HG03060 (cell line): ENCODE results near the gene HS3ST2.

ENCODE experiments used
- ATAC-seq: cut with Tn5 transposase; IDR thresholded peaks from one replicate; pipeline ENCODE4 v1.9.1; 2021; ENCODE audit warnings: low read depth, moderate number of reproducible peaks; ENCODE audit not compliant: unreplicated experiment

Gene HS3ST2

GRCh38 chr16:22813948-22814710 lies at the start of gene HS3ST2:
TSS of gene HS3ST2 (plus strand) at chr16:22814162. CDS start at chr16:22814611, 449 bp downstream.
- no peak for ATAC-seq

DNA sequence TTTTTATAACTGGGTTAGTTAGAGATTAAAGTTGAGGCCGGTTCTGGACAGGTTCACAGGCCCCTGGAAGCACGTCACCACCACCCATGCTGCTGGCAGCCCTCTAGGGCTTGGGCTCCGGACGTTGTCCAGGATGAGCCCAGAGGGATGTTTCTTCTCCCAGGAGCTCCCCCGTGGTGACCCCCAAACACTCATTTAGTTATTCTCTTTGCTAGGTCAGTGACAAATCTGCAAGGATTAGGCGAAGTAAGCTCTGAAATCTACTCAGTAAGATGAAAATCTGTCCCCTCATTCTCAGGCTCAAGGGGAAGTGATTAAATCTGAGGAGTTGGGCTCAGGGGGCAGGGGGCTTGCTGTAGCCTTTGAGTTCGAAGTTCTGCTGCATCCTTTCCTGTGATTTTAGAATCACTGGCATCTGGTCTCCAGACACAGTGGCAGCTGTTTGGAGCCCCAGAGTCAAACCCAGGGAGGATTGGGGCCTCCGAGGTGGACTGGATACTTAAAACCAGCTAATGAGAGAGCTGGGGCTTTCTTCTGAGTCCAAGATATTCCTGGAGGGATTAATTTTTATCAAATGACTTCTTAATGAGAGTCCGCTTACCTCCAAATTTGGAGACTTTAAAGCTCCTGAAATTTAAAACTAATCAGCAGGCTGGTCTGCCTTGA lies 49.2 kb upstream of the HS3ST2 start:
- no peak for ATAC-seq

- ATAC-seq: no peak
Measured at GRCh38 chr16:22765479-22765878, 48.5 kb upstream of the HS3ST2 start.

DNA sequence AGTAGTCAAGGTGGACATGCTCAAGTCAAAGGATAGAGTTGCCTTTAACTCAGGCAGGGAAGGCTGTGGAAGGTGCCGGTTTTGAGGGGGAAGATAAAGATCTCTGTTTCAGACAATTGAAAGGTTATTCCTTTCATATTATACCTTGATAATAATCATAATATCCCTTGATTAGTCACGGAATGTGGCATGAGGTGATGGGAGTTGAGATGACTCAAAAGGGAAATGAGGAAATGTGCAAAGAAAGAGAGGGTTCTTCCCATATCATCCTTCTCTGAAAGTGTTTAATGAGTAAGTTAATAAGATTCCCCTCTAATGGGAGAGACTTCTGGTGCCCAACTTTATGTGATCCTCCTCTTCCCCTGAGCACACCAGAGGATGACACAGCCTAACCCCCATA lies 43.1 kb upstream of the HS3ST2 start:
- ATAC-seq: no peak

- no peak for ATAC-seq
Measured at GRCh38 chr16:22771551-22771950, 42.4 kb upstream of the HS3ST2 start.

- no peak for ATAC-seq
Measured at GRCh38 chr16:22775220-22775922, 38.6 kb upstream of the HS3ST2 start.

- no peak for ATAC-seq
Measured at GRCh38 chr16:22781480-22781879, 32.5 kb upstream of the HS3ST2 start.

- ATAC-seq: no peak
Measured at GRCh38 chr16:22782314-22782713, 31.6 kb upstream of the HS3ST2 start.

- no peak for ATAC-seq
Measured at GRCh38 chr16:22784690-22785214, 29.2 kb upstream of the HS3ST2 start.

- no peak for ATAC-seq
Measured at GRCh38 chr16:22785552-22785951, 28.4 kb upstream of the HS3ST2 start.

DNA sequence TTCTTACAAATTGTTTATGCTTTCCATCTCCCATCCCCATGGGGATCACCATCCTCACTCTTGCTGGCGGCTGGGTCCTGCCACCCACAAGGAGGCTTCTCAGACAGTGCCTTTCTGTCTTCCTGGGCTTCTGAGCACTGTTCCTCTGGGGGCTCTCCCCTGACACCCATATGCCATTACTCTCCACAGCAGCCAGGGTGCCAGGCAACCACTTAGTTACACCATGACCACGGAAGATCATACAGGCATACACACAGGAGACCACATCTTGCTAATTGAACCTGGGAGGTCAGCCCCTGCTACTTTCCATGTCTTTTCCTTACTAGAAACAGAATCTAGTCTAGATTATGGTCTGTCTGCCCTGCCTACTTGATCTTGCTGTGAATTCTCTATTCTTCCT lies 27.7 kb upstream of the HS3ST2 start:
- ATAC-seq: no peak

DNA sequence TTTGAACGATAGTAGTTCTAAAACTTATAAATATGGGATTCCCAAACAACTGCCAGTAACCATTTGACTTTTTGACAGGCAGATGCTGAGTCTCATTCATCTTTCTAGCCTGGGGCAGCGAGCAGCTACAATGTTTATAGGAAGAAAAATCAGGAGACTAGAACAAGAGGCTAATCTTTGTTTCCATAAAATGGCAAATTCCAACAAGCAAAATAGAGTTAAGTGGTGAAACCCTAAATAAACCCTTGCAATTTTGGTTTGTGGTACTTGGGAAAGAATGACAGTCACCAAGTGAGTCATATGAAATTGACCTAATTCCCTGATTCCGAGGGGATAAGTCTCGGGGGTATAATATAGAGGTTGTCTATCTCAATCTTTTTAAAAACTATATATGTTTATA lies 27.3 kb upstream of the HS3ST2 start:
- ATAC-seq: no peak

- no peak for ATAC-seq
Measured at GRCh38 chr16:22787466-22788192, 26.3 kb upstream of the HS3ST2 start.

GRCh38 chr16:22788193-22788530 lies 25.8 kb upstream of the HS3ST2 start:
- no peak for ATAC-seq

DNA sequence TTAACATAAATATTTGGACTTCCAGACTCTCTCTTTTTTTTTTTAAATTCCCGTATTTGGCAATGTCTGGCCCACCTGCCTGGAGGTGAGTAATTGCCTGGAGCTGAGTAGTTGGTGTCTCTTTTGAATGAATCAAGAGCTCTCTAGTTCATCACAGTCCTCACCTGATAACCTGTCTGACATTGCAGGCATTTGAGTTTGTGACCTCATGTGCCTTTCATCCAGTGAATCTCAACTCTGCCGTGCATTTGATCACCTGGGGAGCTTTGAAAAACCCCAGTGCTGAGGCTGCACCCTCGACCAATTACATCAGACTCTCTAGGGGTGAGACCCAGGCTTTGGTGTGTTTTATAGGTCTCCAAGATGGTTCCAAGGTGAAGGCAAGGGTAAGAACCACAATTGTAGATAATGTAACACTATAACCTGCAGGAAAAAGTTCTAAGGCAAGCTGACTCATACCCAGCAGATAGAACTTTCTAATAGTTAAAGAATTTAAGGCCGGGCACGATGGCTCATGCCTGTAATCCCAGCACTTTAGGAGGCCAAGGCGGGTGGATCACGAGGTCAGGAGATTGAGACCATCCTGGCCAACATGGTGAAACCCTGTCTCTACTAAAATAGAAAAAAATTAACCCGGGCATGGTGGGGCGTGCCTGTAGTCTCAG lies 24.5 kb upstream of the HS3ST2 start:
- ATAC-seq: no peak

DNA sequence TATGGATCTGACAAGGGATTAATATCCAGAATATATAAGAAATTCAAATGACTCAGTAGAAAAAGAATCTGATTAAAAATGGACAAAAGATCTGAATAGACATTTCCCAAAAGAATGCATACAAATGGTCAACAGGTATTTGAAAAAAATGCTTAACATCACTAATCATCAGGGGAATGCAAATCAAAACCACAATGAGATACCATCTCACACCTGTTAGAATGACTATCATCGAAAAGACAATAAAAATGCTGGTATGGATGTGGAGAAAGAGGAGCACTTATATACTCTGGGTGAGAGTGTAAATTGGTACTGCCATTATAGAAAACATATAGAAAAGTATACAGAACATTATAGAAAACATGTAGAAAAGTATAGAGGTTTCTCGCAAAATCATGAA lies 16.4 kb upstream of the HS3ST2 start:
- no peak for ATAC-seq

DNA sequence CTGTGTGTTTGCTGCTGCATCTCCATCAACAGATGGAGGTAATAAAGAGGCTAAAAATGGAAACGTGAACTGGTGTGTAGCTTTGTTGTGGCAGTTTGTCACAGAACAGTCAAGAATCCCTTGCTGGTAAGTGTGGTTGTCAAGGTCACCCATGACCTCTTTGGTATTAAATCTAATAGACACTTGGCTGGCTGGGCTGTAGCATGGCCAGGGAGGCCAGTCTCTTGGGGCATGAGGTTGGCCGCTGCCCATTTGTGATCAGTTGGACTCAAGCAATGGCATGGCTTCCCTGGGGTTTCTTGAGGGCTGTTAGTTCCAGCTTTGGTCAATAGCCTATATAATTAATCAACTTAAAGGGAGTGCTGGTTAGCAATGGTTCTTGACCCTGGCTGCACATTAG lies 14.8 kb upstream of the HS3ST2 start:
- no peak for ATAC-seq

- ATAC-seq: no peak
Measured at GRCh38 chr16:22804893-22805292, 9.1 kb upstream of the HS3ST2 start.

DNA sequence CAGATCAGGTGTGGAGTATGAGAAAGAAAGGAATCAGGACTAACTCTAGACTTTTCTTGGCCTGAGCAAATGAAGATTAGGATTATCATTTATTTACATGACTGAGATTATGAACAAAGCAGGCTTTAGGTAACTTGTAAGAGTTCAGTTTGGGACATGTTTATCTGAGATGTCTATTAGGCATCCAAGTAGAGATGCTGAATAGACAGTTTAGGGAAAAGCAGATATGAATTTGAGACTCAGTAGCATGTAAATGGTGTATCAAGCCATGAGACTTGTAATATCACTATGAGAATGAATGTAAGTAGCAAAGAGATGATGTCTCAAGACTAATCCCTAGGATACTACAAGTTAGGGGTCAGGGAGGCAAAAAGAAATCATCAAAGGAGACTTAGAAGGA lies 8.6 kb upstream of the HS3ST2 start:
- no peak for ATAC-seq

GRCh38 chr16:22806811-22807210 lies 7.2 kb upstream of the HS3ST2 start:
- ATAC-seq: no peak
